ENCODE measurements around the gene FLAD1.
A peak's percentile ranks its signal among the peaks of the same experiment; 100 is the strongest.

FLAD1 gene

GRCh38 chr1:154982897-154983648 lies at the start of gene FLAD1:
TSS of gene FLAD1 (plus strand) at chr1:154983344. CDS start at chr1:154983695, 351 bp downstream.
- peak; percentile 96 for DNase-seq (ENCODE audit: low spot score)

DNA sequence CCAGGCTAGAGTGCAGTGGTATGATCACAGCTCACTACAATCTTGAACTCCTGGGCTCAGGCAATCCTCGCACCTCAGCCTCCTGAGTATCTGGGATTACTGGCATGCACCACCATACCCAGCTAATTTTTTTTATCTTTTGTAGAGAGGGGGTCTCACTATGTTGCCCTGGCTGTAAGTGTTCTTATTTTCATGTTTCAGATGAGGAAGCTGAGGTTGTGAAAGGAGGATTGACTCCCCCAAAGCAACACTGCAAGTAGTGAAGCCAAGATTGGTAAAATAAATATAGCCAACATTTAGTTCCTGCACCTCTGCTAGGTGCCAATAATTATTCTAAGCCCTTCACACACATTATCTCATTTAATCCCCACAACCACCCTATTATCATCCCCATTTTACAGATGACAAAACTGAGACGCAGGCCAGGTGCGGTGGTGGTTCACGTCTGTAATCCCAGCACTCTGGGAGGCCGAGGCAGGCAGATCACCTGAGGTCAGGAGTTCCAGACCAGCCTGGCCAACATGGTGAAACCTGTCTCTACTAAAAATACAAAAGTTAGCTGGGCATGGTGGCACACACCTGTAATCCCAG lies 48.7 kb upstream of the FLAD1 start:
- no peak for DNase-seq (ENCODE audit: low spot score)

GRCh38 chr1:154935749-154936554 lies 47.2 kb upstream of the FLAD1 start:
- no peak for DNase-seq (ENCODE audit: low spot score)

DNA sequence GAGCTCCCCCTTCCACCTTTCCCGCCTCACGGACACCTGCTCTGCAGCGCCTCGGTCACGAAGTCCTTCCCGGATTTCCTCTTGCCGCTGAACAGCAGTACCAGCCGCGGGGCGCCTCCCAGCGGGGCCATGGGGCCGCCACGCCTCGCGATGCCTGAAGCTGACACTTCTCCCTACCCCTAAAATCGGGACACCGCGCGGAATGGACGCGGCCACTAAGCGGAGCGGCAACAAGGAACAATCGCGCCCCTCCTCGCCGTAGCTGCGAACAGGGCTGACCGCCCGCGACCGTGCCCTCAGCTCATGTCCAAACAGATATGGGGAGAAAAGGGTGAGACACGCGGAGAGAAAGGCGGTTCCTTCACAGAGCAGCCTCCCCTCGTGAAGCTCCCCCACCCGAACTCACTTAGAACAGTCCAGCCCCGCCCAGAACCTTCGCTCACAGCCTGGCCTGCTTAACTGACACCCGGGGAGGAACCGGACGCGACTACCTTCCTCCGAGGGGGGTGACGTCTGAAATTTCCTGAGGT lies 46.5 kb upstream of the FLAD1 start, which contains the start of gene PMVK:
Gene PMVK (minus strand): TSS at position 165 of the 530 bp plus-strand sequence. CDS start 34 bp downstream, at position 131.
- peak; percentile 96 for DNase-seq (ENCODE audit: low spot score)

- DNase-seq (ENCODE audit: low spot score), result peak; percentile 94
Measured at GRCh38 chr1:154937085-154937987, 45.8 kb upstream of the FLAD1 start.

GRCh38 chr1:154937988-154938386 lies 45.2 kb upstream of the FLAD1 start:
- DNase-seq (ENCODE audit: low spot score), result no peak

- no peak for DNase-seq (ENCODE audit: low spot score)
Measured at GRCh38 chr1:154938604-154939399, 44.3 kb upstream of the FLAD1 start.

GRCh38 chr1:154940213-154940560 lies 43.0 kb upstream of the FLAD1 start:
- no peak for DNase-seq (ENCODE audit: low spot score)

DNA sequence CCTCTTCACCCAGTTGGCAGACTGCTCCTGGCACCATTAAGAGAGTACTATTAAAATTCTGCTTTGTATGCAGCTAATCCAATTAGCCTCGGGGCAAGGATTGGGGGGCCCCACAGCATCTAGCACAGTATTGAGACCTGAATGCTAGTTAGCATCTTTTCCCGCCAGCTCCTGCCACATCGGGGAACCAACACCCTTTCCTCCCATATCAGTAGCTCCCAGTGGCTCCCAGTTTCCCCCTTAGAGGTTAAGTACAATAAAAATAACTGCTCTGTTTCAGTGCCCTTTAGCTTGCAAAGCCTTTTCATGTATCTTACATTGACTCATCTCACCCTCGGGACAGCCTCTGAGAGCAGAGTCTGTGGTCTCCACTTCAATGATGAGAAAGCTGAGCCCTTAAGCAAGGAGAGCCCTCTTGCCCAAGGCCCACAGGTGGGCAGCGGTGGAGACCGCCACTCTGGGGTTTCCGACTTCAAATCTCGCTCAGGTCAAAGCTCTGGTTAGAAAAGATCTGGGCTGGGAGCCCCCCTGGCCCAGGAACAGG lies 42.4 kb upstream of the FLAD1 start:
- DNase-seq (ENCODE audit: low spot score), result no peak

GRCh38 chr1:154941333-154942013 lies 41.7 kb upstream of the FLAD1 start:
- DNase-seq (ENCODE audit: low spot score), result no peak

GRCh38 chr1:154943649-154944400 lies 39.3 kb upstream of the FLAD1 start:
- DNase-seq (ENCODE audit: low spot score), result peak; percentile 56

GRCh38 chr1:154944401-154945159 lies 38.6 kb upstream of the FLAD1 start:
- no peak for DNase-seq (ENCODE audit: low spot score)

GRCh38 chr1:154945160-154945961 lies 37.8 kb upstream of the FLAD1 start:
- no peak for DNase-seq (ENCODE audit: low spot score)

- DNase-seq (ENCODE audit: low spot score), result no peak
Measured at GRCh38 chr1:154945962-154946850, 36.9 kb upstream of the FLAD1 start.

GRCh38 chr1:154948079-154948478 lies 35.1 kb upstream of the FLAD1 start:
- DNase-seq (ENCODE audit: low spot score), result no peak

DNA sequence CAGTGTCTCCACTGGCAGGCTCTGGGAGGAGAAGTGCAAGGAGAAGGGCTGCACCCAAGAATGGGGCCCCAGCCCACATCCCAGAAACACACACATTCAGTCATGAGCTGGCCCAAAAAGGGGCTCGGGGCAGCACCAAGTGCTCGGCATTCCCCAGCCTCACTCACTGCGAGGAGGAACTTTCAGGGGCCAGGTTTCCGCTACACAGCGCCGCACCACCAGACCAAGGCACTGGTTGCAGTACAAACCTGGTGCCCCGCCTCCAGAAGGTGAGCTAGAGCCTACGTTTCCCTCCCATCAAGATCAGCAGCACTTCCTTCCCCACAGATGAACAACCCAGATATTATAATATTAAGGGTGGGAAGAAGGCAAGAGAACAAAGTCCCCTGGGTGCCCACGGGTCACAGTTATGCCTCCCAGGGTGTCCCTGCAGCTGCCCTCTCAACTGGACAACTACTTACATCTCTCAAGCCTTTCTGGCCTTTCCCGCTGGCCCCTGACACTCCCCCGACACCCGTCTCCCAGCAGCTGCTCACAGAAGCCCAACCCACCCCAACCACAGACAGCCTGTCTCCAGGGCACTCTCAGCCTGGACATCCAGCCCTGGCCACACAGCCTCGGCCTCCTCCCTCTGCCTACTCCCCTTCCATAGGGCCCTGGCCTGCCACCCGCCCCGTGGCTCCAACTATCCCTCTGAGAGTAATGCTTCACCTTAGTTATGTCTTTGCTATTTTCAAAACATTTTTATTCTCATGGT lies 31.1 kb upstream of the FLAD1 start:
- no peak for DNase-seq (ENCODE audit: low spot score)

All from AG08396 (cell line).